ENCODE data around the gene GNB1L.

GNB1L gene

GRCh38 chr22:19877626-19878339 lies 23.1 kb upstream of the GNB1L start:
- in situ Hi-C loops (cut with MboI; ENCODE audit: low sequenced_read_pairs): no loop called here

- in situ Hi-C loops (cut with MboI; ENCODE audit: low sequenced_read_pairs): no loop called here
Measured at GRCh38 chr22:19876941-19877625, 22.4 kb upstream of the GNB1L start.

- in situ Hi-C loops (cut with MboI; ENCODE audit: low sequenced_read_pairs): no loop called here
Measured at GRCh38 chr22:19876314-19876940, 21.8 kb upstream of the GNB1L start.

- in situ Hi-C loops (cut with MboI; ENCODE audit: low sequenced_read_pairs): no loop called here
Measured at GRCh38 chr22:19875531-19876313, 21.0 kb upstream of the GNB1L start.

GRCh38 chr22:19875061-19875530 lies 20.4 kb upstream of the GNB1L start:
- in situ Hi-C loops (cut with MboI; ENCODE audit: low sequenced_read_pairs): no loop called here

GRCh38 chr22:19874307-19875060 lies 19.8 kb upstream of the GNB1L start:
- in situ Hi-C loops (cut with MboI; ENCODE audit: low sequenced_read_pairs): no loop called here

GRCh38 chr22:19873960-19874306 lies 19.3 kb upstream of the GNB1L start:
- in situ Hi-C loops (cut with MboI; ENCODE audit: low sequenced_read_pairs): no loop called here

- in situ Hi-C loops (cut with MboI; ENCODE audit: low sequenced_read_pairs): no loop called here
Measured at GRCh38 chr22:19873138-19873959, 18.7 kb upstream of the GNB1L start.

GRCh38 chr22:19872779-19873137 lies 18.1 kb upstream of the GNB1L start:
- in situ Hi-C loops (cut with MboI; ENCODE audit: low sequenced_read_pairs): no loop called here

GRCh38 chr22:19871845-19872778 lies 17.4 kb upstream of the GNB1L start:
- in situ Hi-C loops (cut with MboI; ENCODE audit: low sequenced_read_pairs): no loop called here

GRCh38 chr22:19871023-19871844 lies 16.6 kb upstream of the GNB1L start:
- in situ Hi-C loops (cut with MboI; ENCODE audit: low sequenced_read_pairs): no loop called here

GRCh38 chr22:19870153-19871022 lies 15.7 kb upstream of the GNB1L start:
- in situ Hi-C loops (cut with MboI; ENCODE audit: low sequenced_read_pairs): no loop called here

GRCh38 chr22:19869497-19870152 lies 15.0 kb upstream of the GNB1L start:
- in situ Hi-C loops (cut with MboI; ENCODE audit: low sequenced_read_pairs): no loop called here

GRCh38 chr22:19868773-19869471 lies 14.2 kb upstream of the GNB1L start:
- in situ Hi-C loops (cut with MboI; ENCODE audit: low sequenced_read_pairs): no loop called here

- in situ Hi-C loops (cut with MboI; ENCODE audit: low sequenced_read_pairs): no loop called here
Measured at GRCh38 chr22:19868333-19868732, 13.7 kb upstream of the GNB1L start.

- in situ Hi-C loops (cut with MboI; ENCODE audit: low sequenced_read_pairs): no loop called here
Measured at GRCh38 chr22:19867617-19868016, 12.9 kb upstream of the GNB1L start.

Data from HL-60/S4 treated with phorbol 12-myristate 13-acetate at 8.2 ng/mL for 4 days and 3 days (cell line).